Skeletal muscle tissue (tissue), 4 donors: Measurements from ENCODE around the gene UBXN7. TPM values are rescaled to one million over a fixed set of nuclear protein-coding genes. Genes with fewer than 3 reads are reported as not detected.
"Not testable (repeated sequence)": the region's sequence is repeated elsewhere in the genome, so short reads cannot be mapped to it uniquely, and the experiment has no call there.

Experiments
- H3K27ac ChIP-seq: one replicate; pipeline ENCODE4 v1.7.0; 2013; ENCODE audit warnings: mild to moderate bottlenecking, low read depth, low read length, inconsistent platforms
- H3K27me3 ChIP-seq, 3 donors: one replicate each; pipeline ENCODE4 v1.7.0; 2013; ENCODE audit warnings: low read length in 3 of 3; ENCODE audit not compliant: control insufficient read depth in 3 of 3, insufficient read depth in 3 of 3
- H3K36me3 ChIP-seq, 3 donors: one replicate each; pipeline ENCODE4 v1.7.0; 2013; ENCODE audit warnings: low read length in 3 of 3; ENCODE audit not compliant: control insufficient read depth in 3 of 3, insufficient read depth in 3 of 3
- H3K4me1 ChIP-seq, 3 donors: one replicate each; pipeline ENCODE4 v1.7.0; 2013; ENCODE audit warnings: low read length in 3 of 3, mild to moderate bottlenecking in 3 of 3; ENCODE audit not compliant: control insufficient read depth in 3 of 3, insufficient read depth in 3 of 3
- H3K4me3 ChIP-seq, 3 donors: one replicate each; pipeline ENCODE4 v1.7.0; 2013; ENCODE audit warnings: low read length in 3 of 3
- H3K9ac ChIP-seq, 3 donors: one replicate each; pipeline ENCODE4 v1.7.0; 2013; ENCODE audit warnings: low read length in 3 of 3, mild to moderate bottlenecking in 3 of 3, moderate library complexity in 2 of 3, low read depth in 1 of 3
- H3K9me3 ChIP-seq, 3 donors: one replicate each; pipeline ENCODE4 v1.7.0; 2013; ENCODE audit warnings: low read length in 3 of 3; ENCODE audit not compliant: control insufficient read depth in 3 of 3
- total RNA-seq: library from RNA; depleted of rRNA; stranded (reverse); fragments of >200 nt; gene quantifications from one replicate; pipeline ENCODE4 v1.2.3, GENCODE V29; 2014
- donor health status: Osteomylitis.

UBXN7 gene
- total RNA-seq, 1 donor from 2014 or later, result 26.1 TPM

DNA sequence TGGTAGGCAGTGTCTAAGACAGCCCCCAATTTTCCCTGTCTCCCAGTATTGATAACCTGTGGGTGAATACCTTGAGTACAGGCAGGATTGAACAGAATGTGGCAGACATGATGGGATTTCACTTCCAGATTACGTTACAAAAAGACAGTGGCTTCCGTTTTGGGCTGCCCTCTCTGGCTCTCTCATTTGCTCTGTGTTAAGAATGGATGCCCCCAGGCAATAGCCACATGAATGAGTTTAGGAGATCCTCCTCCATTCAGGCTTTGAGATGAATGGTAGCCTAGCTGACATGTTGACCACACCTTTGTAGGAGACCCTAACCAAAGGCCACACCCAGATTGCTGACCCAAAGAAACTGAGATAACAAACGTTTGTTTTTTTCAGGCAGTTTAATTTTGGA lies 34.3 kb downstream of the UBXN7 start:
- Histone ChIP-seq H3K27me3 (no peaks in the 10 kb centered on the region), H3K4me1 (no peaks in the 10 kb centered on the region), H3K27ac (no peak overlapping the region), H3K4me3 (no peak overlapping the region), H3K9me3 (no peaks in the 10 kb centered on the region), H3K9ac (no peak overlapping the region), H3K36me3 (peaks cover 8 to 25% (median 17%) of the 10 kb centered on the region in 3 donors)

DNA sequence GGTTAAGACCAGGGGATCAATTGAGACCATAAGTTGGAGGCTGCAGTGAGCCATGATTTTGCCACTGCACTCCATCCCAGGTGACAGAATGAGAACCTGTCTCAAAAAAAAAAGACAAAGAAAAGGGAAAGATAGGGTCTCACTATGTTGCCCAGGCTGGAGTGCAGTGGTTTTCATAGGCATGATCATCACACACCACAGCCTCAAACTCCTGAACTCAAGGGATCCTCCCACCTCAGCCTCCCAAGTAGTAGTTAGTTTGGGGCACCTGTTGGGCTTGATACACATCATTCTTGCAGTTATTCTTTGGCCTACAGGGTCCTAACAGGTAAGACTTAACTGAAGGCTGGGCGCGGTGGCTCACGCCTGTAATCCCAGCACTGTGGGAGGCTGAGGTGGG lies 42.1 kb downstream of the UBXN7 start:
- H3K36me3 ChIP-seq, result peaks cover 18 to 21% (median 21%) of the 10 kb centered on the region in 3 donors
- H3K9ac ChIP-seq, result no peak overlapping the region
- no peak overlapping the region for H3K27ac ChIP-seq
- no peak overlapping the region for H3K4me3 ChIP-seq
- H3K9me3 ChIP-seq, result no peaks in the 10 kb centered on the region
- no peaks in the 10 kb centered on the region for H3K4me1 ChIP-seq
- H3K27me3 ChIP-seq, result no peaks in the 10 kb centered on the region

DNA sequence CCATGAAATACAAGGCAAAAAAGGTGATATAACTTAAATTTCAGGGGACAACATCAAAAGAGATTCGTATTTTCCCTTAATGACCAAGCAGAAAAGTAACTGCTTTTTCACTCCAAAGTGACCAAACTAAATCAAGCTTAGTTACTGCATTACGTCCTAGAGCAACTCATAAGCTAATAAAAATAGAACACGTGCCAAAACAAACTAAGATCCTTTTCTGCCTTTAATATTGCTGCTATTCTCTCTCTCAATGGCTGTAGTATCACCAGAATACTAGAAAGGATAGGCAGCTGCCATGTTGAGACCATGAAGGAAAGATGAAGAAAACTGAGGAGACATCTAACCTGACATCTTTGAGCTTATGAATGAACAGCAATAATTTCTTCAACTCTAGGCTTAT lies 43.3 kb downstream of the UBXN7 start:
- H3K9ac ChIP-seq, result no peak overlapping the region
- H3K36me3 ChIP-seq, result peaks cover 18 to 21% (median 21%) of the 10 kb centered on the region in 3 donors
- no peaks in the 10 kb centered on the region for H3K27me3 ChIP-seq

DNA sequence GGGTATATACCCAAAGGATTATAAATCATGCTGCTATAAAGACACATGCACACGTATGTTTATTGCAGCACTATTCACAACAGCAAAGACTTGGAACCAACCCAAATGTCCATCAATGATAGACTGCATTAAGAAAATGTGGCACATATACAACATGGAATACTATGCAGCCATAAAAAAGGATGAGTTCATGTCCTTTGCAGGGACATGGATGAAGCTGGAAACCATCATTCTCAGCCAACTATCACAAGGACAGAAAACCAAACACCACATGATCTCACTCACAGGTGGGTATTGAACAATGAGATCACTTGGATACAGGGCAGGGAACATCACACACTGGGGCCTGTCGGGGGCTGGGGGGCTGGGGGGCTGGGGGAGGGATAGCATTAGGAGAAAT lies 44.3 kb downstream of the UBXN7 start:
- not testable (repeated sequence) for H3K9me3 ChIP-seq, H3K27me3 ChIP-seq, H3K27ac ChIP-seq, H3K4me1 ChIP-seq, H3K4me3 ChIP-seq, H3K9ac ChIP-seq
- peaks cover 18 to 21% (median 21%) of the 10 kb centered on the region in 3 donors for H3K36me3 ChIP-seq

More for the DNA sequence above, 43.3 kb downstream of the UBXN7 start:
- Histone ChIP-seq H3K4me1 (no peaks in the 10 kb centered on the region), H3K27ac (no peak overlapping the region), H3K9me3 (no peaks in the 10 kb centered on the region), H3K4me3 (no peak overlapping the region)

- not testable (repeated sequence) for H3K4me1 ChIP-seq, H3K27ac ChIP-seq, H3K4me3 ChIP-seq, H3K9ac ChIP-seq, H3K27me3 ChIP-seq, H3K9me3 ChIP-seq
- peaks cover 18 to 21% (median 18%) of the 10 kb centered on the region in 3 donors for H3K36me3 ChIP-seq
Measured at GRCh38 chr3:196386797-196387196, 45.4 kb downstream of the UBXN7 start.

- H3K9ac ChIP-seq, H3K9me3 ChIP-seq, H3K27ac ChIP-seq, H3K27me3 ChIP-seq, H3K4me1 ChIP-seq, H3K4me3 ChIP-seq: not testable (repeated sequence)
- peaks cover 12 to 14% (median 12%) of the 10 kb centered on the region in 3 donors for H3K36me3 ChIP-seq
Measured at GRCh38 chr3:196386034-196386433, 46.2 kb downstream of the UBXN7 start.

- not testable (repeated sequence) for H3K4me1 ChIP-seq, H3K9me3 ChIP-seq, H3K36me3 ChIP-seq, H3K4me3 ChIP-seq, H3K27me3 ChIP-seq, H3K9ac ChIP-seq, H3K27ac ChIP-seq
Measured at GRCh38 chr3:196385446-196385845, 46.8 kb downstream of the UBXN7 start.

- H3K27me3 ChIP-seq, result no peaks in the 10 kb centered on the region
- H3K4me1 ChIP-seq, result no peaks in the 10 kb centered on the region
- H3K9ac ChIP-seq, result no peak overlapping the region
- no peak overlapping the region for H3K27ac ChIP-seq
- no peaks in the 10 kb centered on the region for H3K9me3 ChIP-seq
- H3K36me3 ChIP-seq, result peaks cover 0 to 5% (median 3%) of the 10 kb centered on the region in 3 donors
- H3K4me3 ChIP-seq, result no peak overlapping the region
Measured at GRCh38 chr3:196378146-196378841, 53.9 kb downstream of the UBXN7 start.

- Histone ChIP-seq H3K4me3 (no peak overlapping the region), H3K27ac (no peak overlapping the region), H3K27me3 (no peaks in the 10 kb centered on the region), H3K9ac (no peak overlapping the region), H3K4me1 (no peaks in the 10 kb centered on the region), H3K9me3 (no peaks in the 10 kb centered on the region), H3K36me3 (peaks cover 0 to 5% (median 3%) of the 10 kb centered on the region in 3 donors)
Measured at GRCh38 chr3:196377321-196377720, 54.9 kb downstream of the UBXN7 start.

- Histone ChIP-seq H3K9me3 (no peaks in the 10 kb centered on the region), H3K27me3 (no peaks in the 10 kb centered on the region), H3K36me3 (peaks cover 16 to 28% (median 22%) of the 10 kb centered on the region in 3 donors), H3K9ac (no peak overlapping the region), H3K4me3 (no peak overlapping the region), H3K4me1 (peaks cover 0 to 4% (median 2%) of the 10 kb centered on the region in 3 donors), H3K27ac (no peak overlapping the region)
Measured at GRCh38 chr3:196365736-196366135, 66.5 kb downstream of the UBXN7 start.
